ENCODE data around the gene NYAP2. TPM values are rescaled to one million over a fixed set of nuclear protein-coding genes. Genes with fewer than 3 reads are reported as not detected.

NYAP2 gene
- not detected in 2 replicates for total RNA-seq (2012; rRNA removed)
- polyA plus RNA-seq (2012; rRNA removed) = not detected in 2 replicates
- not detected in 2 replicates for polyA plus RNA-seq (2012; cell fraction: cytosol; rRNA removed)
- not detected in 2 replicates for polyA plus RNA-seq (2012; cell fraction: nucleus; rRNA removed; ENCODE audit: low replicate concordance)
- percentile 2 among the genes with signal in this experiment for Bru-seq, nascent RNA
- not detected for BruChase-seq, experiment 1, labeled RNA remaining after a 6-hour chase
- percentile 1 among the genes with signal in this experiment for BruChase-seq, experiment 2, labeled RNA remaining after a 2-hour chase
- long read RNA-seq = 0 reads

DNA sequence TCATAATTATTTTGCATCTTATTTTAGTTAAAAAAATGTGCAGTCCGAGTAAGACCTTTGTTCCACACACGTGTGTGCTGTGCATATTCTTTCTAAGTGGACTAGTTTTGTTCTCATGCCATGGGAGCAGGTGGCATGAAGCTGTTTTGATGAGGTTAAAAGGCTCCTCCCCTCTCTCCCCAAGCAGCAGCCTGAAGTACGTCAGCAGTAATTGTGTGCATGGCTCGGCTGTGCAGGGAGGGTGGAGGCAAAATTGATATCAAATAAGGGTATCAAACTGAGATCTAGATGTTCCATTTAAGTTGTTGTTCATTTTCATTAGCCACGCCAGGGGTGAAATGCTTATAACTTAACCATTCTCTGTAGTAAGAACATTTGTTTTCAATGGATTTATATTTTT, at the start of gene NYAP2:
Gene NYAP2, plus strand, starts transcription at position 207 of the 400 bp plus-strand sequence. CDS start 9,171 bp downstream, outside the sequence.
- no TSS peak for BruUV-seq (replicated peaks)
- Histone ChIP-seq H3K27ac (ENCODE audit: insufficient read depth, low read length) (no peak within 1 kb of the TSS), H3K9ac (ENCODE audit: low read depth, low read length) (no peak within 1 kb of the TSS), H2AK5ac (ENCODE audit: low read depth, low read length) (no peak within 1 kb of the TSS), H3K9me3 (ENCODE audit: control insufficient read depth, insufficient read depth, low read length) (no peaks in the 10 kb centered on the region), H2BK120ac (ENCODE audit: low read depth, low read length) (no peak within 1 kb of the TSS), H3K14ac (replicated peaks; ENCODE audit: low read depth, low read length) (no peak within 1 kb of the TSS), H2BK20ac (ENCODE audit: low read depth, low read length) (no peak within 1 kb of the TSS), H3K4me3 (ENCODE audit: insufficient read depth, low read depth, low read length) (no peak within 1 kb of the TSS), H2BK15ac (ENCODE audit: low read depth, low read length) (no peak within 1 kb of the TSS), H4K8ac (ENCODE audit: low read depth in 2 of 2, low read length in 2 of 2) (no peak within 1 kb of the TSS), H4K5ac (ENCODE audit: low read depth, low read length) (no peak within 1 kb of the TSS), H4K91ac (ENCODE audit: insufficient read depth, low read depth, low read length) (no peak within 1 kb of the TSS), H2AFZ (replicated peaks; ENCODE audit: low read length, poor library complexity) (no peak within 1 kb of the TSS), H2BK5ac (ENCODE audit: low read depth, low read length, poor library complexity, severe bottlenecking) (no peak within 1 kb of the TSS), H2AK9ac (replicated peaks; ENCODE audit: low read depth, low read length, poor library complexity) (no peak within 1 kb of the TSS), H3K56ac (ENCODE audit: extremely low read depth, insufficient read depth, low read length) (no peak within 1 kb of the TSS), H3K27me3 (ENCODE audit: control insufficient read depth, insufficient read depth, low read length) (no peaks in the 10 kb centered on the region), H3K4me2 (ENCODE audit: low read depth, low read length) (no peak within 1 kb of the TSS), H3K36me3 (ENCODE audit: control insufficient read depth, insufficient read depth, low read length) (no peaks in the 10 kb centered on the region), H3K23ac (ENCODE audit: low read depth, low read length) (no peak within 1 kb of the TSS), H4K20me1 (ENCODE audit: insufficient read depth, low read length) (no peaks in the 10 kb centered on the region), H3K18ac (ENCODE audit: low read depth, low read length) (no peak within 1 kb of the TSS), H3K4ac (ENCODE audit: low read depth, low read length) (no peak within 1 kb of the TSS), H3K9me1 (ENCODE audit: insufficient read depth, low read length) (no peaks in the 10 kb centered on the region), H3K4me1 (ENCODE audit: control insufficient read depth, insufficient read depth, low read length) (no peaks in the 10 kb centered on the region), H3K79me1 (ENCODE audit: low read depth in 1 of 2, low read length in 2 of 2) (no peaks in the 10 kb centered on the region)
- no CpG with 5 or more reads among the region's 5 CpGs for WGBS, 2 experiments (ENCODE audit: extremely low coverage in 2 of 2, insufficient read length in 1 of 2)
- DNase-seq (no peak), ATAC-seq (ENCODE audit: low read depth) (no peak)
- intact Hi-C loops (cut with micrococcal nuclease) (no loop called here), dilution Hi-C loops (cut with HindIII; ENCODE audit: low sequenced_read_pairs, unreplicated experiment) (no loop called here), in situ Hi-C loops (cut with MboI; ENCODE audit: low sequenced_read_pairs) (no loop called here)
- TF ChIP-seq CEBPB (IDR thresholded peaks at IDR 0.05; ENCODE audit: low read depth, low read length) (no peak), SMC3 (IDR thresholded peaks at IDR 0.05; ENCODE audit: low read depth, low read length) (no peak), RCOR1 (IDR thresholded peaks at IDR 0.05; ENCODE audit: insufficient replicate concordance, low read length) (no peak), BHLHE40 (IDR thresholded peaks at IDR 0.05; ENCODE audit: low read depth, low read length) (no peak), RFX5 (IDR thresholded peaks at IDR 0.05; ENCODE audit: low read depth, low read length) (no peak), NFE2L2 (IDR thresholded peaks at IDR 0.05; ENCODE audit: low read depth, low read length) (no peak)
- TF ChIP-seq, protein P1, sequence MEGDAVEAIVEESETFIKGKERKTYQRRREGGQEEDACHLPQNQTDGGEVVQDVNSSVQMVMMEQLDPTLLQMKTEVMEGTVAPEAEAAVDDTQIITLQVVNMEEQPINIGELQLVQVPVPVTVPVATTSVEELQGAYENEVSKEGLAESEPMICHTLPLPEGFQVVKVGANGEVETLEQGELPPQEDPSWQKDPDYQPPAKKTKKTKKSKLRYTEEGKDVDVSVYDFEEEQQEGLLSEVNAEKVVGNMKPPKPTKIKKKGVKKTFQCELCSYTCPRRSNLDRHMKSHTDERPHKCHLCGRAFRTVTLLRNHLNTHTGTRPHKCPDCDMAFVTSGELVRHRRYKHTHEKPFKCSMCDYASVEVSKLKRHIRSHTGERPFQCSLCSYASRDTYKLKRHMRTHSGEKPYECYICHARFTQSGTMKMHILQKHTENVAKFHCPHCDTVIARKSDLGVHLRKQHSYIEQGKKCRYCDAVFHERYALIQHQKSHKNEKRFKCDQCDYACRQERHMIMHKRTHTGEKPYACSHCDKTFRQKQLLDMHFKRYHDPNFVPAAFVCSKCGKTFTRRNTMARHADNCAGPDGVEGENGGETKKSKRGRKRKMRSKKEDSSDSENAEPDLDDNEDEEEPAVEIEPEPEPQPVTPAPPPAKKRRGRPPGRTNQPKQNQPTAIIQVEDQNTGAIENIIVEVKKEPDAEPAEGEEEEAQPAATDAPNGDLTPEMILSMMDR (conservative IDR thresholded peaks at IDR 0.05; ENCODE audit: low read depth, low read length) = no peak
- TF ChIP-seq, protein P2, sequence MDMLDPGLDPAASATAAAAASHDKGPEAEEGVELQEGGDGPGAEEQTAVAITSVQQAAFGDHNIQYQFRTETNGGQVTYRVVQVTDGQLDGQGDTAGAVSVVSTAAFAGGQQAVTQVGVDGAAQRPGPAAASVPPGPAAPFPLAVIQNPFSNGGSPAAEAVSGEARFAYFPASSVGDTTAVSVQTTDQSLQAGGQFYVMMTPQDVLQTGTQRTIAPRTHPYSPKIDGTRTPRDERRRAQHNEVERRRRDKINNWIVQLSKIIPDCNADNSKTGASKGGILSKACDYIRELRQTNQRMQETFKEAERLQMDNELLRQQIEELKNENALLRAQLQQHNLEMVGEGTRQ (IDR thresholded peaks at IDR 0.05; ENCODE audit: low read depth, low read length) = no peak
- CTCF ChIA-PET = no interaction called here
- POLR2A ChIA-PET (ENCODE audit: unreplicated experiment) = no interaction called here
